DOHH2 (cell line): ENCODE data around the gene SMIM8.

Experiments
- H3F3A ChIP-seq: fragments of 200-600 bp; sonication (generic), shearing (Covaris generic); 2 replicates; pipeline ENCODE4 v1.6.0; 2016; ENCODE audit warnings: antibody characterized with exemption, mild to moderate bottlenecking; ENCODE audit not compliant: control insufficient read depth, insufficient read depth
- H3K27ac ChIP-seq: fragments of 200-600 bp; sonication (generic); 2 replicates; pipeline ENCODE4 v1.5.1; 2014; ENCODE audit warnings: low read depth, mild to moderate bottlenecking, low read length, moderate library complexity
- H3K27me3 ChIP-seq: fragments of 200-600 bp; sonication (generic); 2 replicates; pipeline ENCODE4 v1.6.1; 2014; ENCODE audit warnings: mild to moderate bottlenecking, low read length, mixed read lengths; ENCODE audit not compliant: control insufficient read depth
- H3K36me3 ChIP-seq: fragments of 200-600 bp; sonication (generic); 2 replicates; pipeline ENCODE4 v1.6.1; 2014; ENCODE audit warnings: mild to moderate bottlenecking, low read length, moderate library complexity, mixed read lengths; ENCODE audit not compliant: control insufficient read depth
- H3K4me1 ChIP-seq: fragments of 200-600 bp; sonication (generic); 2 replicates; pipeline ENCODE4 v1.6.1; 2014; ENCODE audit warnings: mild to moderate bottlenecking, low read length, mixed read lengths; ENCODE audit not compliant: control insufficient read depth
- H3K4me2 ChIP-seq: fragments of 200-600 bp; sonication (generic); 2 replicates; pipeline ENCODE4 v1.6.0; 2014; ENCODE audit warnings: mild to moderate bottlenecking, low read length, moderate library complexity
- H3K4me3 ChIP-seq: fragments of 200-600 bp; sonication (generic); 2 replicates; pipeline ENCODE4 v1.5.1; 2014; ENCODE audit warnings: mild to moderate bottlenecking, low read length, mixed read lengths
- H3K79me2 ChIP-seq: fragments of 200-600 bp; sonication (generic); 2 replicates; pipeline ENCODE4 v1.6.1; 2014; ENCODE audit warnings: mild to moderate bottlenecking, low read length, mixed read lengths; ENCODE audit not compliant: control insufficient read depth
- H3K9me2 ChIP-seq: fragments of 200-600 bp; sonication (generic); replicated peaks from 2 replicates; pipeline ENCODE4 v1.6.1; 2014; ENCODE audit warnings: mild to moderate bottlenecking, low read length, mixed read lengths; ENCODE audit not compliant: control insufficient read depth
- H3K9me3 ChIP-seq: fragments of 200-600 bp; sonication (generic); 2 replicates; pipeline ENCODE4 v1.6.1; 2014; ENCODE audit warnings: antibody characterized with exemption, low read length, mixed read lengths; ENCODE audit not compliant: control insufficient read depth, insufficient read depth
- H4K20me1 ChIP-seq: fragments of 200-600 bp; sonication (generic); 2 replicates; pipeline ENCODE4 v1.6.0; 2014; ENCODE audit warnings: low read depth, mild to moderate bottlenecking, antibody characterized with exemption, low read length, moderate library complexity; ENCODE audit not compliant: control insufficient read depth, insufficient read depth
- EZH2phosphoT487 ChIP-seq: fragments of 200-600 bp; sonication (generic); IDR thresholded peaks from 2 replicates; pipeline ENCODE4 v1.6.1; 2017; ENCODE audit warnings: borderline replicate concordance, mild to moderate bottlenecking, antibody characterized with exemption, low read length, moderate library complexity, mixed read lengths
- TF ChIP-seq, protein P1 (sequence below): fragments of 200-600 bp; sonication (generic); IDR thresholded peaks from one replicate; pipeline ENCODE4 v1.5.1; 2014; ENCODE audit warnings: antibody characterized with exemption, mild to moderate bottlenecking, low read depth, low read length; ENCODE audit not compliant: poor library complexity, severe bottlenecking

SMIM8 gene

DNA sequence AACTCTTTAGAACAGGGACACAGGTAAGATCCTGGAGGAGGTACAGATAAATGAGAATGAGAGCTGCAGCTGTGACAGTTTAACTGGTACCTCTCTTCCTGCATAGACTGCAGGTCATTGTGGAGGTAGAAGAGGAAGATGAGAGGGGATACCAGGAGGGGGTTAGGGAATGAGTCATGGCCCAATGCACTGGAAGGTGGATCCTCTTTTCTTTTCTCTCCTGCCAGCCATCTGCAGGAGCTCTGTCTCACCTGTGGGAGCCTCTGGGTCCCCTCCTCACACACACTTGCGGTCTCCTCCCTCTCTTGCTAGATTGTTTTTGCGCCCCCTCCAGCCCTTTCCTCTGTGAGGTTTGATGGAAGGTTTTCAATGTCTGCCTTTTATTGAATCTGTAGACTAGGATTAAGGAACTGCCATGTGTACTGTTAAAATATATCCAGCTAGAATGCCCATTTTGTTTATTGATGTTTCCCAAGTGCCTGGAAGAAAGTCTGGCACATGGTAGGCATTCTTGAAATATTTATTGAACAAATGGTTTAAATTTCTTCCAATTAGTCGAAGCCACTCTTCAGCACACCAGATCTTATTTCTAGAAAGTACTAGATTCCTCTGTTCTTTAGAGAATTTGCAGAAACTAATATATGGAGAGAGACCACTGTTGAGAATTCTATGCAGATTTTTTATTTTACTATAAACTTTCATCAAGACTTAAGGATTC lies 35.2 kb downstream of the SMIM8 start:
- no peak for TF ChIP-seq EZH2phosphoT487
- TF ChIP-seq, protein P1, sequence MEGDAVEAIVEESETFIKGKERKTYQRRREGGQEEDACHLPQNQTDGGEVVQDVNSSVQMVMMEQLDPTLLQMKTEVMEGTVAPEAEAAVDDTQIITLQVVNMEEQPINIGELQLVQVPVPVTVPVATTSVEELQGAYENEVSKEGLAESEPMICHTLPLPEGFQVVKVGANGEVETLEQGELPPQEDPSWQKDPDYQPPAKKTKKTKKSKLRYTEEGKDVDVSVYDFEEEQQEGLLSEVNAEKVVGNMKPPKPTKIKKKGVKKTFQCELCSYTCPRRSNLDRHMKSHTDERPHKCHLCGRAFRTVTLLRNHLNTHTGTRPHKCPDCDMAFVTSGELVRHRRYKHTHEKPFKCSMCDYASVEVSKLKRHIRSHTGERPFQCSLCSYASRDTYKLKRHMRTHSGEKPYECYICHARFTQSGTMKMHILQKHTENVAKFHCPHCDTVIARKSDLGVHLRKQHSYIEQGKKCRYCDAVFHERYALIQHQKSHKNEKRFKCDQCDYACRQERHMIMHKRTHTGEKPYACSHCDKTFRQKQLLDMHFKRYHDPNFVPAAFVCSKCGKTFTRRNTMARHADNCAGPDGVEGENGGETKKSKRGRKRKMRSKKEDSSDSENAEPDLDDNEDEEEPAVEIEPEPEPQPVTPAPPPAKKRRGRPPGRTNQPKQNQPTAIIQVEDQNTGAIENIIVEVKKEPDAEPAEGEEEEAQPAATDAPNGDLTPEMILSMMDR: no peak
- H4K20me1 ChIP-seq: no peaks in the 10 kb centered on the region
- no peaks in the 10 kb centered on the region for H3K79me2 ChIP-seq

DNA sequence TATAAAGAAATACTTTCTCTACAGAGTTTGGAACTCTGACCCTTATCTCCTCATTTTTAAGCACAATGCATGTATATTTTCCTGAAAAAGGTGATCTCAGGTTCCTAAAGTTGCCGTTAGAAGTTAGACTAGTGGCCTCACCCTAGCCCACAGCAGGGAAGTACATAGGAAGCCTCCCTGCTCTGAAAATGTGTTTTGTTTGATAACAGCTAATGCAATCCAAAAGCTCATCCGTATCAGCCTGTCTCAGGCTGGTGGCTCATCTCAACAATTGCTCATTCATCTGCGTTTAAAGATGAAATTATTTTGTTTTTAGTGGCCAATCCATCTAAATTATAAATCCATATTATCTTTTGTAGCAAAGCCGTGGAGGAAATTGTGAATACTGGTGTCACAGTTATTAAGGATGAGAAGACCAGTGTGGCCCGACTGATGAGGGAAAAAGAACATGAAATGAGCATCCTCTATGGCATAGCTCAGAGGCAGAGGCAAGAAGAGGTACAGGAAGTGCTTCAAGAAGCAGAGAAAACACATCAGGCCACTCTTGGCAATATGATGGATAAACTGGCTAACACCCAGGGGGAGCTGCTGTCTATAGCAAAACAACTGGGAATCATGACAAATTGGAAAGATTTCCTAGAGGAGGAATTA lies 42.3 kb downstream of the SMIM8 start:
- TF ChIP-seq EZH2phosphoT487: no peak
- no peaks in the 10 kb centered on the region for H3K4me1 ChIP-seq
- no peaks in the 10 kb centered on the region for H3K79me2 ChIP-seq
- H3F3A ChIP-seq: no peaks in the 10 kb centered on the region
- no peak overlapping the region for H3K27ac ChIP-seq
- H3K9me3 ChIP-seq: peaks cover 20% of the 10 kb centered on the region; the same call in 1 of the 2 replicates
- no peak overlapping the region for H3K4me2 ChIP-seq
- no peaks in the 10 kb centered on the region for H3K36me3 ChIP-seq
- no peak overlapping the region for H3K4me3 ChIP-seq
- H3K27me3 ChIP-seq: no peaks in the 10 kb centered on the region
- no peaks in the 10 kb centered on the region for H3K9me2 ChIP-seq
- no peaks in the 10 kb centered on the region for H4K20me1 ChIP-seq

More for the DNA sequence above, 35.2 kb downstream of the SMIM8 start:
- H3K4me3 ChIP-seq: no peak overlapping the region
- H3K9me2 ChIP-seq: no peaks in the 10 kb centered on the region
- H3F3A ChIP-seq: no peaks in the 10 kb centered on the region
- H3K9me3 ChIP-seq: no peaks in the 10 kb centered on the region
- no peaks in the 10 kb centered on the region for H3K4me1 ChIP-seq
- no peak overlapping the region for H3K4me2 ChIP-seq
- H3K27ac ChIP-seq: no peak overlapping the region
- H3K27me3 ChIP-seq: no peaks in the 10 kb centered on the region
- H3K36me3 ChIP-seq: no peaks in the 10 kb centered on the region

DNA sequence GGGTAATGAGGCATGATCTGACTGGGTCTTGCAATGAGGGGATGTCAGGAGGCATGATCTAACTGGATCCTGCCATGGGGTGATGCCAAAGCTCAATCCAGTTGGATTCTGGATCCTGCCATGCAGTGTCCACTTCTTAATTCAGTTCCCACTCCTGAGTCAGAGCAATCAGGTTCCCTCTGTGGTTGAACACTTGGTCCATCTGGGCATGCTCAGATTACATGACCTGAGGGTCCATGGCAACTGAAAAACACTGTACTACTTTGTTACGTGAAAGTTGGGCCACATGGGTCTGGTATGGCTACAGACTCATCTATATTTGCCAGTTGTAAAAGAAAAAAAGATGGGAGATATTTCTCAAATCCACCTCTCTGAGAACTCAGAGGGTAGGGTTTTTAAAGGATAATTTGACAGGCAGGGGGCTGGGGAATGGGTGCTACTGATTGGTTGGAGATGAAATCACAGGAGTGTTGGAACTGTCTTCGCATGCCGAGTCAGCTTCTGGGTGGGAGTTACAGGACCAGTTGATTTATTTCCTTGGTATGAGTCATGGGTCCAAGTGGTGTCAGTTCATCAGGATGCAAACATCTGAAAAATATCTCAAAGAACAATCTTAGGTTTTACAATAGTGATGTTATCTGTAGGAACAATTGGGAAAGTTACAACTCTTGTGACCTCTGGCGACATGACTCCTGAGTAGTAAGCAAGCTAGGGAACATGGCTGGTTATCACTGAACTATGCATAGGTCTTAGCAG lies 43.9 kb downstream of the SMIM8 start:
- TF ChIP-seq, protein P1: no peak
- no peak for TF ChIP-seq EZH2phosphoT487
- no peaks in the 10 kb centered on the region for H3F3A ChIP-seq
- H3K9me3 ChIP-seq: peaks cover 20% of the 10 kb centered on the region; the same call in 1 of the 2 replicates
- no peak overlapping the region for H3K4me2 ChIP-seq
- H3K36me3 ChIP-seq: no peaks in the 10 kb centered on the region
- H3K27me3 ChIP-seq: no peaks in the 10 kb centered on the region
- no peak overlapping the region for H3K4me3 ChIP-seq
- H3K79me2 ChIP-seq: no peaks in the 10 kb centered on the region
- H3K4me1 ChIP-seq: no peaks in the 10 kb centered on the region
- H3K9me2 ChIP-seq: no peaks in the 10 kb centered on the region
- H3K27ac ChIP-seq: no peak overlapping the region
- no peaks in the 10 kb centered on the region for H4K20me1 ChIP-seq
